Upper lobe of right lung (tissue), 1 donor: ENCODE measurements around the gene CAMK1G. TPM values are rescaled to one million over a fixed set of nuclear protein-coding genes. Genes with fewer than 3 reads are reported as not detected.
A peak's percentile ranks its signal among the peaks of the same experiment; 100 is the strongest.

ENCODE experiments used
- ATAC-seq: fragments of 200-7000 bp; cut with Tn5 transposase; one replicate; pipeline ENCODE4 v1.9.1; 2020; ENCODE audit warnings: mild to moderate bottlenecking, moderate library complexity
- DNase-seq: peaks from one replicate; pipeline ENCODE4 v3.0.0-alpha.2; 2020
- H3K27ac ChIP-seq: fragments of 200-600 bp; one replicate; pipeline ENCODE4 v1.8.0; 2022
- H3K27me3 ChIP-seq: fragments of 200-600 bp; one replicate; pipeline ENCODE4 v1.8.0; 2022; ENCODE audit warnings: mild to moderate bottlenecking
- H3K36me3 ChIP-seq: fragments of 200-600 bp; one replicate; pipeline ENCODE4 v1.8.0; 2022
- H3K4me1 ChIP-seq: fragments of 200-600 bp; one replicate; pipeline ENCODE4 v1.8.0; 2022
- H3K4me3 ChIP-seq: fragments of 200-600 bp; one replicate; pipeline ENCODE4 v1.8.0; 2022; ENCODE audit warnings: mild to moderate bottlenecking
- H3K9me3 ChIP-seq: fragments of 200-600 bp; one replicate; pipeline ENCODE4 v1.8.0; 2022
- CTCF ChIP-seq: fragments of 200-600 bp; IDR thresholded peaks from one replicate; pipeline ENCODE4 v1.8.0; 2022; ENCODE audit warnings: antibody characterized with exemption
- intact Hi-C: fragments of 100-400 bp; cut with DNase I; formaldehyde crosslinking; loops from one replicate; pipeline ENCODE4 v1.11.0; 2022
- total RNA-seq: library from RNA; stranded (reverse); fragmentation: NEBNext Ultra II Directional; extraction: Animal tissue kit (Norgen Biotek cat#: 25700); gene quantifications from one replicate; pipeline ENCODE4 v1.2.1, GENCODE V29; 2021
- donor health status: DM: no; HTN: yes; CAD: no; lungs with severe emphysema.

CAMK1G gene
- total RNA-seq, 1 donor from 2014 or later: 1.4 TPM

- Histone ChIP-seq H3K36me3 (no peaks in the 10 kb centered on the region), H3K27me3 (no peaks in the 10 kb centered on the region), H3K4me3 (no peak overlapping the region), H3K27ac (peak overlapping the region; percentile 78), H3K9me3 (no peaks in the 10 kb centered on the region), H3K4me1 (peaks cover 50% of the 10 kb centered on the region)
- intact Hi-C loops: no loop called here
- DNase-seq (peak; percentile 82), ATAC-seq (peak; percentile 83)
- TF ChIP-seq CTCF: no peak
These were observed 58.3 kb downstream of the CAMK1G start for GRCh38 chr1:209641832-209642172.

- Histone ChIP-seq H3K36me3 (no peaks in the 10 kb centered on the region), H3K4me1 (peaks cover 56% of the 10 kb centered on the region), H3K9me3 (no peaks in the 10 kb centered on the region), H3K27ac (peak overlapping the region; percentile 56), H3K27me3 (no peaks in the 10 kb centered on the region), H3K4me3 (no peak overlapping the region)
- intact Hi-C loops: no loop called here
- no peak for ATAC-seq
- DNase-seq: no peak
- no peak for TF ChIP-seq CTCF
These were observed 59.3 kb downstream of the CAMK1G start for GRCh38 chr1:209642816-209643215.

- ATAC-seq (peak; percentile 43), DNase-seq (no peak)
- H3K36me3 ChIP-seq: no peaks in the 10 kb centered on the region
- H3K27ac ChIP-seq: peak overlapping the region; percentile 56
- no peak overlapping the region for H3K4me3 ChIP-seq
- H3K27me3 ChIP-seq: no peaks in the 10 kb centered on the region
- intact Hi-C loops: no loop called here
- H3K4me1 ChIP-seq: peaks cover 58% of the 10 kb centered on the region
- no peak for TF ChIP-seq CTCF
- H3K9me3 ChIP-seq: no peaks in the 10 kb centered on the region
These were observed 59.9 kb downstream of the CAMK1G start for GRCh38 chr1:209643285-209644020.

- DNase-seq: no peak
- Histone ChIP-seq H3K27me3 (no peaks in the 10 kb centered on the region), H3K27ac (peak overlapping the region; percentile 34), H3K4me3 (no peak overlapping the region), H3K4me1 (peaks cover 74% of the 10 kb centered on the region), H3K36me3 (no peaks in the 10 kb centered on the region), H3K9me3 (no peaks in the 10 kb centered on the region)
- ATAC-seq: no peak
- no peak for TF ChIP-seq CTCF
- intact Hi-C loops: no loop called here
These were observed 62.3 kb downstream of the CAMK1G start for GRCh38 chr1:209645574-209646452.

GRCh38 chr1:209646558-209646957 is 63.0 kb downstream of the CAMK1G start:
- H3K4me3 ChIP-seq: no peak overlapping the region
- H3K9me3 ChIP-seq: no peaks in the 10 kb centered on the region
- intact Hi-C loops: no loop called here
- peaks cover 74% of the 10 kb centered on the region for H3K4me1 ChIP-seq
- no peaks in the 10 kb centered on the region for H3K36me3 ChIP-seq
- TF ChIP-seq CTCF: peak; percentile 15
- ATAC-seq (no peak), DNase-seq (no peak)
- no peaks in the 10 kb centered on the region for H3K27me3 ChIP-seq
- H3K27ac ChIP-seq: peak overlapping the region; percentile 34
